ENCODE measurements around the gene NFYC.

NFYC gene

GRCh38 chr1:40762144-40762923, 70.8 kb downstream of the NFYC start:
- DNase-seq: no peak

- no peak for DNase-seq
Observed at GRCh38 chr1:40763742-40764532, 72.4 kb downstream of the NFYC start.

GRCh38 chr1:40764981-40765380, 73.5 kb downstream of the NFYC start:
- DNase-seq: no peak

GRCh38 chr1:40766017-40766416, 74.5 kb downstream of the NFYC start:
- DNase-seq: no peak

- no peak for DNase-seq
Observed at GRCh38 chr1:40766560-40766959, 75.1 kb downstream of the NFYC start.

- DNase-seq: no peak
Observed at GRCh38 chr1:40768146-40768990, 76.9 kb downstream of the NFYC start.

GRCh38 chr1:40769815-40770214, 78.3 kb downstream of the NFYC start:
- DNase-seq: no peak

- DNase-seq: no peak
Observed at GRCh38 chr1:40770296-40771070, 79.0 kb downstream of the NFYC start.

- DNase-seq: no peak
Observed at GRCh38 chr1:40772146-40772955, 80.8 kb downstream of the NFYC start.

GRCh38 chr1:40773748-40774265, 82.3 kb downstream of the NFYC start:
- DNase-seq: no peak

- DNase-seq: peak; percentile 49
Observed at GRCh38 chr1:40774266-40774998, 82.9 kb downstream of the NFYC start.

- no peak for DNase-seq
Observed at GRCh38 chr1:40776236-40777072, 85.0 kb downstream of the NFYC start.

GRCh38 chr1:40777224-40777970, 85.9 kb downstream of the NFYC start:
- no peak for DNase-seq

GRCh38 chr1:40780678-40781607, 89.4 kb downstream of the NFYC start:
- no peak for DNase-seq

- no peak for DNase-seq
Observed at GRCh38 chr1:40781608-40781971, 90.1 kb downstream of the NFYC start.

- no peak for DNase-seq
Observed at GRCh38 chr1:40782371-40782956, 91.0 kb downstream of the NFYC start.
